HepG2 (cell line): ENCODE data around the gene OR7D2. TPM values are rescaled to one million over a fixed set of nuclear protein-coding genes. Genes with fewer than 3 reads are reported as not detected.
A peak's percentile ranks its signal among the peaks of the same experiment; 100 is the strongest.

ENCODE experiments used
- ATF7 ChIP-seq, 2 experiments: fragments of 450-650 bp in 1 of 2; sonication (generic) in 1 of 2; formaldehyde crosslinking in 1 of 2; IDR thresholded peaks; 2 replicates each; pipeline versions ENCODE4 v1.4.0 to v1.6.1; 2016 to 2020; ENCODE audit warnings: antibody characterized with exemption in 1 of 2, mild to moderate bottlenecking in 1 of 2, missing genetic modification reagents in 1 of 2
- CAMTA2 ChIP-seq: sonication (generic); formaldehyde crosslinking; IDR thresholded peaks from 2 replicates; pipeline ENCODE4 v1.4.0; 2020; ENCODE audit warnings: mild to moderate bottlenecking, missing genetic modification reagents, borderline replicate concordance
- CSRNP1 ChIP-seq: sonication (generic); formaldehyde crosslinking; IDR thresholded peaks from 2 replicates; pipeline ENCODE4 v1.8.1; 2023; ENCODE audit warnings: mild to moderate bottlenecking, missing genetic modification reagents
- DNMT1 ChIP-seq: sonication (generic); formaldehyde crosslinking; IDR thresholded peaks from 2 replicates; pipeline ENCODE4 v1.5.1; 2020; ENCODE audit warnings: mild to moderate bottlenecking, missing genetic modification reagents
- HINFP ChIP-seq: sonication (generic); formaldehyde crosslinking; IDR thresholded peaks from 2 replicates; pipeline ENCODE4 v1.4.0; 2020; ENCODE audit warnings: low read depth, mild to moderate bottlenecking, missing genetic modification reagents
- KDM3A ChIP-seq: IDR thresholded peaks from 2 replicates; pipeline ENCODE4 v1.6.1; 2018; ENCODE audit warnings: low read depth, missing compliant biosample characterization
- KLF11 ChIP-seq: IDR thresholded peaks from 2 replicates; pipeline ENCODE4 v1.6.1; 2016; ENCODE audit warnings: missing compliant biosample characterization
- MED8 ChIP-seq: sonication (generic); formaldehyde crosslinking; IDR thresholded peaks from 2 replicates; pipeline ENCODE4 v1.8.1; 2023; ENCODE audit warnings: mild to moderate bottlenecking, missing genetic modification reagents; ENCODE audit not compliant: insufficient replicate concordance
- MZF1 ChIP-seq: sonication (generic); formaldehyde crosslinking; IDR thresholded peaks from 2 replicates; pipeline ENCODE4 v1.8.1; 2023; ENCODE audit warnings: mild to moderate bottlenecking, missing genetic modification reagents, borderline replicate concordance
- NFATC3 ChIP-seq: sonication (generic); formaldehyde crosslinking; IDR thresholded peaks from 2 replicates; pipeline ENCODE4 v1.5.1; 2020; ENCODE audit warnings: mild to moderate bottlenecking, missing genetic modification reagents
- PBX2 ChIP-seq: IDR thresholded peaks from 2 replicates; pipeline ENCODE4 v1.6.1; 2016; ENCODE audit warnings: control low read depth
- PLRG1 ChIP-seq: fragments of 450-650 bp; conservative IDR thresholded peaks from 2 replicates; pipeline ENCODE4 v1.6.1; 2016
- SIN3A ChIP-seq: IDR thresholded peaks from 2 replicates; pipeline ENCODE4 v1.6.1; 2011; ENCODE audit warnings: low read depth, mild to moderate bottlenecking, control low read depth, low read length, borderline replicate concordance
- SRSF9 ChIP-seq: fragments of 200-400 bp; formaldehyde crosslinking; IDR thresholded peaks from 2 replicates; pipeline ENCODE4 v1.6.1; 2018; ENCODE audit warnings: borderline replicate concordance, mild to moderate bottlenecking, low read depth, low read length; ENCODE audit not compliant: insufficient read depth, poor library complexity, severe bottlenecking
- THAP11 ChIP-seq: IDR thresholded peaks from 2 replicates; pipeline ENCODE4 v1.6.1; 2016; ENCODE audit warnings: missing biosample characterization, missing genetic modification reagents
- ZNF232 ChIP-seq: sonication (generic); formaldehyde crosslinking; IDR thresholded peaks from 2 replicates; pipeline ENCODE4 v1.4.0; 2020; ENCODE audit warnings: missing genetic modification reagents, borderline replicate concordance
- ZNF253 ChIP-seq: sonication (generic); formaldehyde crosslinking; IDR thresholded peaks from 2 replicates; pipeline ENCODE4 v1.8.0; 2022; ENCODE audit warnings: mild to moderate bottlenecking, missing genetic modification reagents, borderline replicate concordance
- ZNF468 ChIP-seq: sonication (generic); formaldehyde crosslinking; IDR thresholded peaks from 2 replicates; pipeline ENCODE4 v1.8.0; 2022; ENCODE audit warnings: mild to moderate bottlenecking, moderate library complexity, missing genetic modification reagents
- ZNF552 ChIP-seq: sonication (generic); formaldehyde crosslinking; IDR thresholded peaks from 2 replicates; pipeline ENCODE4 v1.9.0; 2022; ENCODE audit warnings: missing genetic modification reagents, mild to moderate bottlenecking, borderline replicate concordance
- ZNF615 ChIP-seq: sonication (generic); formaldehyde crosslinking; IDR thresholded peaks from 2 replicates; pipeline ENCODE4 v1.5.0; 2020; ENCODE audit warnings: mild to moderate bottlenecking, missing genetic modification reagents, borderline replicate concordance
- ZNF672 ChIP-seq: sonication (generic); formaldehyde crosslinking; IDR thresholded peaks from 2 replicates; pipeline ENCODE4 v1.8.1; 2022; ENCODE audit warnings: missing genetic modification reagents
- ZNF713 ChIP-seq: sonication (generic); formaldehyde crosslinking; IDR thresholded peaks from 2 replicates; pipeline ENCODE4 v1.4.0; 2020; ENCODE audit warnings: mild to moderate bottlenecking, missing genetic modification reagents
- ZNF777 ChIP-seq: sonication (generic); formaldehyde crosslinking; IDR thresholded peaks from 2 replicates; pipeline ENCODE4 v1.4.0; 2020; ENCODE audit warnings: missing genetic modification reagents
- ZNF83 ChIP-seq: sonication (generic); formaldehyde crosslinking; IDR thresholded peaks from 2 replicates; pipeline ENCODE4 v1.4.0; 2020; ENCODE audit warnings: missing genetic modification reagents, mild to moderate bottlenecking, borderline replicate concordance
- ZNF841 ChIP-seq: sonication (generic); formaldehyde crosslinking; IDR thresholded peaks from 2 replicates; pipeline ENCODE4 v1.8.1; 2023; ENCODE audit warnings: missing genetic modification reagents, borderline replicate concordance
- ZNF850 ChIP-seq: sonication (generic); formaldehyde crosslinking; conservative IDR thresholded peaks from 2 replicates; pipeline ENCODE4 v1.9.0; 2021; ENCODE audit warnings: mild to moderate bottlenecking, missing genetic modification reagents
- ZSCAN20 ChIP-seq: sonication (generic); formaldehyde crosslinking; IDR thresholded peaks from 2 replicates; pipeline ENCODE4 v1.4.0; 2020; ENCODE audit warnings: missing genetic modification reagents, mild to moderate bottlenecking, borderline replicate concordance
- polyA plus RNA-seq, 8 experiments: library from polyadenylated mRNA; depleted of rRNA in 3 of 8; stranded (reverse) in 7 of 8; unstranded in 1 of 8; fragments of >200 nt; fragmentation: Illumina TruSeq in 4 of 8; extraction: Trizol in 4 of 8; gene quantifications; 2 replicates each; pipeline versions ENCODE4 v1.2.1 to v1.2.3, GENCODE V29; 2011 to 2016; ENCODE audit warnings: low read depth in 4 of 8, missing spikeins in 1 of 8, mixed read lengths in 1 of 8; ENCODE audit not compliant: insufficient read depth in 1 of 8
- total RNA-seq, 5 experiments: library from RNA; depleted of rRNA; stranded (reverse); fragments of >200 nt; fragmentation: Illumina TruSeq; extraction: Trizol; gene quantifications; 2 replicates each; pipeline ENCODE4 v1.2.3, GENCODE V29; 2016; ENCODE audit warnings: low read depth in 1 of 5

Gene OR7D2
- total and polyA plus RNA-seq, 2 of the 13 experiments (the other 11 are each of a cell fraction or from before 2014, with no cell fraction given), result 0.07 TPM; not detected in 1

GRCh38 chr19:9140159-9140874 is 38.5 kb upstream of the OR7D2 start, which contains the start of gene ZNF317 (continued):
- no peak for TF ChIP-seq CSRNP1 (CRISPR knock-in tag)
- TF ChIP-seq ZNF83, result 0 out of 2 replicates have a peak, but pooled peaks have one; percentile 54
- TF ChIP-seq ZNF615 (CRISPR knock-in tag), result peak; percentile 92
- no peak for TF ChIP-seq ZNF713
- no peak for TF ChIP-seq ZSCAN20
- TF ChIP-seq KDM3A (CRISPR knock-in tag), result no peak
- no peak for TF ChIP-seq PBX2
- TF ChIP-seq HINFP, result no peak
- TF ChIP-seq KLF11 (CRISPR knock-in tag), result no peak
- no peak for TF ChIP-seq ZNF850 (CRISPR knock-in tag)
- TF ChIP-seq DNMT1, result no peak
- TF ChIP-seq PLRG1, result no peak
- TF ChIP-seq SIN3A, result peak; percentile 93
- TF ChIP-seq ZNF468, result no peak
- no peak for TF ChIP-seq ZNF777 (CRISPR knock-in tag)
- no peak for TF ChIP-seq ATF7 (IDR thresholded peaks at IDR 0.05)
- no peak for TF ChIP-seq ATF7 (CRISPR knock-in tag; IDR thresholded peaks at IDR 0.05)
- no peak for TF ChIP-seq ZNF552 (CRISPR knock-in tag)
- no peak for TF ChIP-seq MZF1 (CRISPR knock-in tag)
- no peak for TF ChIP-seq ZNF841 (CRISPR knock-in tag)
- no peak for TF ChIP-seq SRSF9
- TF ChIP-seq THAP11 (CRISPR knock-in tag), result peak; percentile 100
- TF ChIP-seq ZNF672 (CRISPR knock-in tag), result no peak
- TF ChIP-seq MED8 (CRISPR knock-in tag), result peak; percentile 89
- no peak for TF ChIP-seq NFATC3
- TF ChIP-seq ZNF253 (CRISPR knock-in tag), result no peak
- TF ChIP-seq ZNF232, result peak; percentile 65; the same call in 1 of the 2 replicates
- peak; percentile 63; the same call in 1 of the 2 replicates for TF ChIP-seq CAMTA2 (CRISPR knock-in tag)
